ENCODE data around the gene CHST15. TPM values are rescaled to one million over a fixed set of nuclear protein-coding genes. Genes with fewer than 3 reads are reported as not detected.

Gene CHST15
- total and polyA plus RNA-seq, 2 of the 13 experiments (the other 11 are each of a cell fraction or from before 2014, with no cell fraction given), result 1.4 to 94.7 TPM

- H3K27me3 ChIP-seq (ENCODE audit: control insufficient read depth in 1 of 2, insufficient read depth in 2 of 2, low read length in 2 of 2), result no peaks in the 10 kb centered on the region
- H3K9ac ChIP-seq (ENCODE audit: insufficient read depth, low read depth, low read length), result no peak overlapping the region
- no TSS peak for BruUV-seq (replicated peaks)
- H3K4me3 ChIP-seq (replicated peaks in 1 of 3; ENCODE audit: insufficient read depth in 1 of 3, low read depth in 2 of 3, low read length in 3 of 3), result no peak overlapping the region; a peak in 3 of 6 replicates
- H3K27ac ChIP-seq (ENCODE audit: extremely low read length, insufficient read depth, low read length), result peak overlapping the region; percentile 56
- peaks cover 11 to 39% of the 10 kb centered on the region in 2 experiments for H3K36me3 ChIP-seq (replicated peaks in 1 of 2; ENCODE audit: control insufficient read depth in 1 of 2, insufficient read depth in 2 of 2, low read length in 2 of 2)
- H3K79me2 ChIP-seq (ENCODE audit: insufficient read depth, low read length), result peaks cover 84% of the 10 kb centered on the region
- intact Hi-C loops (cut with micrococcal nuclease; ENCODE audit: unreplicated experiment), result loop anchor here (2.0 kb wide), 1 partner anchor 15 kb away; no protein-coding TSS in a partner anchor
- no peaks in the 10 kb centered on the region for H3K9me3 ChIP-seq (ENCODE audit: low read length)
- 35% methylated on average over 11 of the region's 18 CpGs for WGBS (ENCODE audit: low lambda C conversion rate)
- H4K20me1 ChIP-seq (ENCODE audit: insufficient read depth, low read length), result peaks cover 43% of the 10 kb centered on the region
- H3K4me2 ChIP-seq (ENCODE audit: low read depth, low read length), result peak overlapping the region; percentile 50
- no peak overlapping the region for H2AFZ ChIP-seq (ENCODE audit: low read length)
- in situ Hi-C loops (cut with HindIII; ENCODE audit: extremely low pct_ligation_motif_present, low pct_unique_long_range_greater_than_20kb), result no loop called here
- FAIRE-seq, result peak; percentile 62
- peaks cover 97% of the 10 kb centered on the region for H3K4me1 ChIP-seq (ENCODE audit: insufficient read depth, low read length)
- DNase-seq (ENCODE audit: low spot score), result peak; percentile 78
- POLR2A ChIA-PET, result interaction anchor here (0.8 to 3.6 kb wide), 5 partner anchors 15 to 412 kb away, joined by 3 to 30 read pairs (median 5); partner anchors contain the start of gene CHST15
- peak; percentile 74 for ATAC-seq
- CTCF ChIA-PET (ENCODE audit: low intra/inter-chr PET ratio, low total read pairs), result no interaction called here
- no peak for TF ChIP-seq ZNF30 (CRISPR knock-in tag; IDR thresholded peaks at IDR 0.05)
- no peak for TF ChIP-seq TBL1XR1 (IDR thresholded peaks at IDR 0.05; ENCODE audit: borderline replicate concordance, low read length, partially characterized antibody)
- no peak for TF ChIP-seq ZNF124 (CRISPR knock-in tag; IDR thresholded peaks at IDR 0.05)
- TF ChIP-seq NCOR1 (IDR thresholded peaks at IDR 0.05; ENCODE audit: borderline replicate concordance, low read length), result no peak
- no peak for TF ChIP-seq CBFB (CRISPR knock-in tag; IDR thresholded peaks at IDR 0.05)
- TF ChIP-seq ZNF839 (CRISPR knock-in tag; IDR thresholded peaks at IDR 0.05; ENCODE audit: borderline replicate concordance), result no peak
- TF ChIP-seq BATF2 (CRISPR knock-in tag; IDR thresholded peaks at IDR 0.05), result no peak
- no peak for TF ChIP-seq ZNF333 (CRISPR knock-in tag; IDR thresholded peaks at IDR 0.05; ENCODE audit: borderline replicate concordance)
- TF ChIP-seq HDAC2 (CRISPR knock-in tag; IDR thresholded peaks at IDR 0.05), result peak; percentile 57; the same call in 1 of the 2 replicates
- TF ChIP-seq KMT2B (CRISPR knock-in tag; IDR thresholded peaks at IDR 0.05), result no peak
- no peak for TF ChIP-seq IRF9 (CRISPR knock-in tag; IDR thresholded peaks at IDR 0.05; ENCODE audit: borderline replicate concordance)
- TF ChIP-seq BRCA1 (CRISPR knock-in tag; IDR thresholded peaks at IDR 0.05), result no peak
- TF ChIP-seq MIER3 (CRISPR knock-in tag; IDR thresholded peaks at IDR 0.05; ENCODE audit: borderline replicate concordance), result no peak
- no peak for TF ChIP-seq TEF (CRISPR knock-in tag; IDR thresholded peaks at IDR 0.05)
- 0 out of 2 replicates have a peak, but pooled peaks have one; percentile 33 for TF ChIP-seq SIX1 (CRISPR knock-in tag; IDR thresholded peaks at IDR 0.05; ENCODE audit: borderline replicate concordance)
- TF ChIP-seq ZZZ3 (CRISPR knock-in tag; IDR thresholded peaks at IDR 0.05; ENCODE audit: borderline replicate concordance), result no peak
- 0 out of 2 replicates have a peak, but pooled peaks have one; percentile 41 for TF ChIP-seq ZFP36L1 (CRISPR knock-in tag; IDR thresholded peaks at IDR 0.05)
- no peak for TF ChIP-seq AKAP8 (CRISPR knock-in tag; IDR thresholded peaks at IDR 0.05)
- TF ChIP-seq PTBP1 (IDR thresholded peaks at IDR 0.05; ENCODE audit: low read depth, low read length, poor library complexity, severe bottlenecking), result no peak
- TF ChIP-seq ZNF367 (CRISPR knock-in tag; IDR thresholded peaks at IDR 0.05; ENCODE audit: borderline replicate concordance), result no peak
- no peak for TF ChIP-seq ZNF788 (CRISPR knock-in tag; IDR thresholded peaks at IDR 0.05; ENCODE audit: borderline replicate concordance)
- no peak for TF ChIP-seq ZNF713 (CRISPR knock-in tag; IDR thresholded peaks at IDR 0.05)
- peak; percentile 54 for TF ChIP-seq BCL6 (CRISPR knock-in tag; IDR thresholded peaks at IDR 0.05)
These were observed 29.4 kb downstream of the CHST15 start for GRCh38 chr10:124063750-124064603.

Data from HepG2 (cell line).